Measurements from ENCODE around the gene ABCD2.

DNA sequence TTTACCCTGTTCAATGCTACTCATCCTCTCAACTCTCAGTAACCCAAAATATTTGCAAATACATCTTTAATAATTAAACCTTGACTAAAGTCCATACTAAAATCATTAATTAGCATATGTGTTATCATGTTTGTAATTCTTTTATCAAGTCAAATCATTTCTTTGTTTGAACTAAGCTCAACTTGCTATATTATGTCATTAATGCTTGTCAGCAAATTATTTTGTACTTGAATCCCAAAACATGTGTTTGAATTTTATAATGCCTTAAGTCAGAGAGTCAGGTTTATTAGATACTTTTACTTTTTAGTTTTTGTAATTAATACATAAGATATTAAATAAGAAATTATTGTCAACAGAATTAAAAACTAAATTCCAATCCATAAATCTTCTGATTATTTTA lies 16.5 kb downstream of the ABCD2 start:
- TF ChIP-seq, protein P1, sequence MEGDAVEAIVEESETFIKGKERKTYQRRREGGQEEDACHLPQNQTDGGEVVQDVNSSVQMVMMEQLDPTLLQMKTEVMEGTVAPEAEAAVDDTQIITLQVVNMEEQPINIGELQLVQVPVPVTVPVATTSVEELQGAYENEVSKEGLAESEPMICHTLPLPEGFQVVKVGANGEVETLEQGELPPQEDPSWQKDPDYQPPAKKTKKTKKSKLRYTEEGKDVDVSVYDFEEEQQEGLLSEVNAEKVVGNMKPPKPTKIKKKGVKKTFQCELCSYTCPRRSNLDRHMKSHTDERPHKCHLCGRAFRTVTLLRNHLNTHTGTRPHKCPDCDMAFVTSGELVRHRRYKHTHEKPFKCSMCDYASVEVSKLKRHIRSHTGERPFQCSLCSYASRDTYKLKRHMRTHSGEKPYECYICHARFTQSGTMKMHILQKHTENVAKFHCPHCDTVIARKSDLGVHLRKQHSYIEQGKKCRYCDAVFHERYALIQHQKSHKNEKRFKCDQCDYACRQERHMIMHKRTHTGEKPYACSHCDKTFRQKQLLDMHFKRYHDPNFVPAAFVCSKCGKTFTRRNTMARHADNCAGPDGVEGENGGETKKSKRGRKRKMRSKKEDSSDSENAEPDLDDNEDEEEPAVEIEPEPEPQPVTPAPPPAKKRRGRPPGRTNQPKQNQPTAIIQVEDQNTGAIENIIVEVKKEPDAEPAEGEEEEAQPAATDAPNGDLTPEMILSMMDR (IDR thresholded peaks at IDR 0.05; ENCODE audit: insufficient read depth, low read depth, low read length) = no peak
- TF ChIP-seq EZH2 (IDR thresholded peaks at IDR 0.05; ENCODE audit: insufficient read depth, low read length) = no peak

Data from astrocyte (in vitro differentiated cells and primary cell).